ENCODE data around the gene LTC4S. TPM values are rescaled to one million over a fixed set of nuclear protein-coding genes. Genes with fewer than 3 reads are reported as not detected.

Gene LTC4S
- polyA plus RNA-seq, 1 experiment, result 0.88 TPM

DNA sequence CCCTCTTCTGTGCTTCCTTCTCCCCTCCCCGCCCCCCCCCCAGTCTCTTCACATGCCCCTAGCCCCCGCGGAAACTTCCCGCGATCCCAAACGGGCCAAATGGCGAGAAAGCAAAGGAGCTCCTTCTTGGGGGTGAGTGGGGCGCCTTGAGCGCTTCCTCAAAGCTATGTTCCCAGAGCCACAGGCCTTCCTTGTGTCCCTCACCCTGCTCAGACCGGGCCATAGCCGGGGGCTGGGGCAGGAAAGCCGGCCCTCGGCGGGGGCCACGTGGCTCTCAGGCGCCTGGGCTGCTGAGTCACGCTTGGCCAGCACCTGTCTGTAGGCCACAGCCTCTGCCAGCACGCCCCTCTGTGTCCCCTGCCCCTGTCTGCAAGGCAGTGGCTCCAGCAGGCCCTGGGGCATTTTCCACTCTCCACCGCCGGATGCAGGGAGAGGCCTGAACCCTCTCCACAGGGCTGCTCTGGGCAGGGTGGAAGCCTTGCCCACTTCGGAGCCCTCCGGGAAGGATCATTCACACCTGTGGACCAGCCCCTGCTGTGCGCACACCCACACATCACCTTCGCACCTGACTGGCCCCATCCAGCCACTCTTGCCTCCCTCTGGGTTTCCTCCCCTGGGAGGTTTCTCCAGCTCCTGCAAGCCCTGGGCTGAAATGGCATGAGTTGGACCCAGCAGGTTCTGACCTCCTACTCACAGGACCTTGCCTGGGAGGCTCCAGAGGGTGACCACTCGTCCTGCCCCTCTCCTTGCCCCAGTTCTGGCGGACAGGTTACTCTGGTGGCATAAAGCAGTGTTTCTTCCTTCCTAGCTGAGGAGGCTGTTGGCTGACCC lies 25.7 kb downstream of the LTC4S start:
- POLR2A ChIA-PET, result interaction anchor here (1.2 kb wide), 1 partner anchor 12 kb away, joined by 3 read pairs; no protein-coding TSS in a partner anchor
- peak overlapping the region; percentile 99 for H3K4me3 ChIP-seq (ENCODE audit: low read depth, low read length)

GRCh38 chr5:179820127-179820482 lies 26.3 kb downstream of the LTC4S start:
- CTCF ChIA-PET, result interaction anchor here (1.2 kb wide), 1 partner anchor 13 kb away, joined by 3 read pairs; no protein-coding TSS in a partner anchor
- POLR2A ChIA-PET, result interaction anchor here (0.6 to 1.2 kb wide), 3 partner anchors 13 to 196 kb away, joined by 3 read pairs; no protein-coding TSS in a partner anchor
- Histone ChIP-seq H3K27me3 (ENCODE audit: control insufficient read depth, insufficient read depth, low read length) (no peaks in the 10 kb centered on the region), H3K4me3 (ENCODE audit: low read depth, low read length) (peak overlapping the region; percentile 99), H3K36me3 (ENCODE audit: control insufficient read depth, insufficient read depth, low read length) (peaks cover 27% of the 10 kb centered on the region)
- TF ChIP-seq, protein P1, sequence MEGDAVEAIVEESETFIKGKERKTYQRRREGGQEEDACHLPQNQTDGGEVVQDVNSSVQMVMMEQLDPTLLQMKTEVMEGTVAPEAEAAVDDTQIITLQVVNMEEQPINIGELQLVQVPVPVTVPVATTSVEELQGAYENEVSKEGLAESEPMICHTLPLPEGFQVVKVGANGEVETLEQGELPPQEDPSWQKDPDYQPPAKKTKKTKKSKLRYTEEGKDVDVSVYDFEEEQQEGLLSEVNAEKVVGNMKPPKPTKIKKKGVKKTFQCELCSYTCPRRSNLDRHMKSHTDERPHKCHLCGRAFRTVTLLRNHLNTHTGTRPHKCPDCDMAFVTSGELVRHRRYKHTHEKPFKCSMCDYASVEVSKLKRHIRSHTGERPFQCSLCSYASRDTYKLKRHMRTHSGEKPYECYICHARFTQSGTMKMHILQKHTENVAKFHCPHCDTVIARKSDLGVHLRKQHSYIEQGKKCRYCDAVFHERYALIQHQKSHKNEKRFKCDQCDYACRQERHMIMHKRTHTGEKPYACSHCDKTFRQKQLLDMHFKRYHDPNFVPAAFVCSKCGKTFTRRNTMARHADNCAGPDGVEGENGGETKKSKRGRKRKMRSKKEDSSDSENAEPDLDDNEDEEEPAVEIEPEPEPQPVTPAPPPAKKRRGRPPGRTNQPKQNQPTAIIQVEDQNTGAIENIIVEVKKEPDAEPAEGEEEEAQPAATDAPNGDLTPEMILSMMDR (IDR thresholded peaks at IDR 0.05; ENCODE audit: insufficient read depth, low read depth, low read length), result no peak
- no peak for DNase-seq (ENCODE audit: low read depth)

More for the DNA sequence above, 25.7 kb downstream of the LTC4S start:
- Histone ChIP-seq H3K36me3 (ENCODE audit: control insufficient read depth, insufficient read depth, low read length) (peaks cover 23% of the 10 kb centered on the region), H3K27me3 (ENCODE audit: control insufficient read depth, insufficient read depth, low read length) (no peaks in the 10 kb centered on the region)
- CTCF ChIA-PET, result no interaction called here
- no peak for DNase-seq (ENCODE audit: low read depth)
- TF ChIP-seq, protein P1 (IDR thresholded peaks at IDR 0.05; ENCODE audit: insufficient read depth, low read depth, low read length), result no peak

- no peaks in the 10 kb centered on the region for H3K27me3 ChIP-seq (ENCODE audit: control insufficient read depth, insufficient read depth, low read length)
- CTCF ChIA-PET, result interaction anchor here (0.7 to 1.2 kb wide), 2 partner anchors 12 to 701 kb away, joined by 3 read pairs; no protein-coding TSS in a partner anchor
- POLR2A ChIA-PET, result interaction anchor here (0.6 to 1.2 kb wide), 4 partner anchors 14 to 197 kb away, joined by 3 read pairs; no protein-coding TSS in a partner anchor
- no peak for DNase-seq (ENCODE audit: low read depth)
- TF ChIP-seq, protein P1 (IDR thresholded peaks at IDR 0.05; ENCODE audit: insufficient read depth, low read depth, low read length), result no peak
- peaks cover 33% of the 10 kb centered on the region for H3K36me3 ChIP-seq (ENCODE audit: control insufficient read depth, insufficient read depth, low read length)
- H3K4me3 ChIP-seq (ENCODE audit: low read depth, low read length), result peak within 1 kb of the TSS; percentile 99
Measured at GRCh38 chr5:179820483-179821297, 26.9 kb downstream of the LTC4S start, which contains the start of gene SQSTM1. Gene SQSTM1 (plus strand): TSS chr5:179820905. CDS start chr5:179820937, 32 bp downstream.

DNA sequence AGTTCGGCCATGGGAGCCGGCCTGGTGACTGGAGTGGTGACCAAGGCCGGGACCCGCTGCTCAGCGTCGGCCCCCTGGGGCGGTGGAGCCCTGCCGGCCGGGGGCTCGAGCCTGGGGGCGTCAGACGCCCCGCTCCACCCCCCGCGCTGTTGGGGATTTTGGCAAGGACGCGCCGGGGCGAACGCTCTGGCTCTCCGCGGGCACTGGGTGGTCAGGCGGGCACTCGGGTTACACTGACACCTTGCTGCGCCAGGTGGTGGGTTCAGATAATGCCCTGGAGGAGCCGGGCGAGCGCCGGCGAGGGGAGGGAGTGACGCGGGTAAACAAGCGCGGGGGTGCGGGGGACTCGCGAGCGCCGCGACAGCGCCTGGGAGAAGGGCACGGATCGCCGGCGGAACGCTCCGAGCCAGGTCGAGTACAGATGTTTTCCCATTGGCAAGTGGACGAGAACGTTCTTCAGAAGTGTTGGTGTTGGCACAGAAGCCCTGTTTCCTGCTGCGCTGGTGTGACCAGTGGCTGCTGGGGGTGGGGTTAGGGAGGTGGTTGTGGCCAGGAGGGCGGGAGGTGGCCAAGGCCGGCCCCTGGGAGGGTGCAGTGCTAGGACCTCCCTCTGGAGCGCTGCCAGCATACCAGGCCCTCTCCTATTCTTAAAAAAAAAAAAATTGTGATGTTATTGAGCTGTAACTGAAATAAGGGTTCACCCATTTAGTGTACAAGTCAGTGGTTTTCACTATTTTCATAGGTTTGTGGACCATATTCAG lies 27.7 kb downstream of the LTC4S start:
- peak; percentile 60 for DNase-seq (ENCODE audit: low read depth)
- ChIA-PET POLR2A (interaction anchor here (1.0 kb wide), 2 partner anchors 11 to 198 kb away, joined by 3 read pairs; no protein-coding TSS in a partner anchor), CTCF (interaction anchor here (0.5 to 1.7 kb wide), 4 partner anchors 12 to 199 kb away, joined by 3 to 7 read pairs (median 4); no protein-coding TSS in a partner anchor)
- Histone ChIP-seq H3K27me3 (ENCODE audit: control insufficient read depth, insufficient read depth, low read length) (no peaks in the 10 kb centered on the region), H3K36me3 (ENCODE audit: control insufficient read depth, insufficient read depth, low read length) (peaks cover 37% of the 10 kb centered on the region), H3K4me3 (ENCODE audit: low read depth, low read length) (peak overlapping the region; percentile 99)
- TF ChIP-seq, protein P1 (IDR thresholded peaks at IDR 0.05; ENCODE audit: insufficient read depth, low read depth, low read length), result no peak
